ENCODE results near the gene ADIPOR1. TPM values are rescaled to one million over a fixed set of nuclear protein-coding genes. Genes with fewer than 3 reads are reported as not detected.
"Not testable (repeated sequence)": the region's sequence is repeated elsewhere in the genome, so short reads cannot be mapped to it uniquely, and the experiment has no call there.

Gene ADIPOR1
- total RNA-seq, 2 donors from 2014 or later, result 124 to 141 TPM

- no peaks in the 10 kb centered on the region for H3K27me3 ChIP-seq
- no peak for DNase-seq (ENCODE audit: low spot score)
- TF ChIP-seq CTCF (IDR thresholded peaks at IDR 0.05), result no peak
- H3K4me1 ChIP-seq, result no peaks in the 10 kb centered on the region
- no peak overlapping the region for H3K4me3 ChIP-seq
- no peaks in the 10 kb centered on the region for H3K9me3 ChIP-seq
- H3K27ac ChIP-seq, result no peak overlapping the region
- H3K36me3 ChIP-seq, result peaks cover 50% of the 10 kb centered on the region
These were observed 17.6 kb downstream of the ADIPOR1 start for GRCh38 chr1:202940561-202940960.

- Histone ChIP-seq H3K9me3 (no peaks in the 10 kb centered on the region), H3K4me1 (no peaks in the 10 kb centered on the region), H3K4me3 (no peak overlapping the region), H3K27ac (no peak overlapping the region), H3K27me3 (no peaks in the 10 kb centered on the region), H3K36me3 (peaks cover 29% of the 10 kb centered on the region)
- TF ChIP-seq CTCF (IDR thresholded peaks at IDR 0.05), result no peak
- DNase-seq (ENCODE audit: low spot score), result no peak
These were observed 19.7 kb downstream of the ADIPOR1 start for GRCh38 chr1:202938287-202938925.

- not testable (repeated sequence) for H3K4me1 ChIP-seq; H3K27me3 ChIP-seq; H3K4me3 ChIP-seq; DNase-seq (ENCODE audit: low spot score); H3K27ac ChIP-seq
- peaks cover 0 to 11% of the 10 kb centered on the region in 2 donors for H3K9me3 ChIP-seq
- H3K36me3 ChIP-seq, result peaks cover 12% of the 10 kb centered on the region
These were observed 21.7 kb downstream of the ADIPOR1 start for GRCh38 chr1:202936409-202936808.

GRCh38 chr1:202935844-202936243, 22.3 kb downstream of the ADIPOR1 start:
- Histone ChIP-seq H3K9me3 (peaks cover 0 to 11% of the 10 kb centered on the region in 2 donors), H3K27ac (no peak overlapping the region), H3K36me3 (peaks cover 6% of the 10 kb centered on the region), H3K4me3 (no peak overlapping the region), H3K27me3 (no peaks in the 10 kb centered on the region), H3K4me1 (no peaks in the 10 kb centered on the region)
- no peak for DNase-seq (ENCODE audit: low spot score)
- no peak for TF ChIP-seq CTCF (IDR thresholded peaks at IDR 0.05)

GRCh38 chr1:202934755-202935154, 23.4 kb downstream of the ADIPOR1 start:
- no peaks in the 10 kb centered on the region for H3K4me1 ChIP-seq

GRCh38 chr1:202932476-202932875, 25.6 kb downstream of the ADIPOR1 start:
- no peak overlapping the region for H3K4me3 ChIP-seq
- no peak for TF ChIP-seq CTCF (IDR thresholded peaks at IDR 0.05)

More at GRCh38 chr1:202934755-202935154, 23.4 kb downstream of the ADIPOR1 start:
- Histone ChIP-seq H3K27me3 (no peaks in the 10 kb centered on the region), H3K36me3 (no peaks in the 10 kb centered on the region), H3K9me3 (peaks cover 0 to 11% of the 10 kb centered on the region in 2 donors), H3K4me3 (no peak overlapping the region), H3K27ac (no peak overlapping the region)
- DNase-seq (ENCODE audit: low spot score), result no peak
- no peak for TF ChIP-seq CTCF (IDR thresholded peaks at IDR 0.05)

More at GRCh38 chr1:202932476-202932875, 25.6 kb downstream of the ADIPOR1 start:
- no peaks in the 10 kb centered on the region for H3K4me1 ChIP-seq
- H3K27ac ChIP-seq, result no peak overlapping the region
- H3K9me3 ChIP-seq, result peaks cover 0 to 11% of the 10 kb centered on the region in 2 donors
- no peaks in the 10 kb centered on the region for H3K36me3 ChIP-seq
- no peak for DNase-seq (ENCODE audit: low spot score)
- H3K27me3 ChIP-seq, result no peaks in the 10 kb centered on the region

All from right atrium auricular region (tissue), 2 donors.